Keratinocyte (primary cell): ENCODE data around the gene PTBP3. TPM values are rescaled to one million over a fixed set of nuclear protein-coding genes. Genes with fewer than 3 reads are reported as not detected.

Source experiments
- DNase-seq: peaks from one replicate; pipeline ENCODE4 v3.0.0-alpha.2; 2011; ENCODE audit warnings: low read depth, missing footprints, low spot score
- FAIRE-seq: peaks from 2 replicates; lab custom pipeline; 2011; peaks lifted over from hg19 to GRCh38; lab: Jason Lieb, UNC
- H2AFZ ChIP-seq: 2 replicates; pipeline ENCODE4 v1.6.0; 2012; ENCODE audit warnings: low read length, control low read depth, inconsistent platforms; ENCODE audit not compliant: control insufficient read depth
- H3K27ac ChIP-seq: 2 replicates; pipeline ENCODE4 v1.5.1; 2011; ENCODE audit warnings: low read length; ENCODE audit not compliant: control insufficient read depth, insufficient read depth
- H3K27me3 ChIP-seq: 3 replicates; pipeline ENCODE4 v1.6.0; 2011; ENCODE audit warnings: low read length; ENCODE audit not compliant: control insufficient read depth, insufficient read depth; ENCODE audit errors: extremely low read depth
- H3K36me3 ChIP-seq, 2 experiments: 2 replicates in 1 of 2; 3 replicates in 1 of 2; pipeline ENCODE4 v1.5.1; 2011; ENCODE audit warnings: low read length in 2 of 2, mild to moderate bottlenecking in 1 of 2; ENCODE audit not compliant: control insufficient read depth in 2 of 2, insufficient read depth in 2 of 2; ENCODE audit errors: extremely low read depth in 1 of 2
- H3K4me1 ChIP-seq: 3 replicates; pipeline ENCODE4 v1.5.1; 2011; ENCODE audit warnings: low read length; ENCODE audit not compliant: control insufficient read depth, insufficient read depth; ENCODE audit errors: extremely low read depth
- H3K4me2 ChIP-seq: 3 replicates; pipeline ENCODE4 v1.6.0; 2011; ENCODE audit warnings: low read depth, low read length; ENCODE audit not compliant: control insufficient read depth, insufficient read depth; ENCODE audit errors: extremely low read depth
- H3K4me3 ChIP-seq, 3 experiments: fragments of 200-600 bp in 1 of 3; sonication (generic) in 1 of 3; 2 replicates in 2 of 3; 3 replicates in 1 of 3; pipeline ENCODE4 v1.5.1; 2011 to 2016; ENCODE audit warnings: low read length in 3 of 3, mild to moderate bottlenecking in 3 of 3, control low read depth in 2 of 3, inconsistent platforms in 1 of 3, low read depth in 1 of 3, mixed read lengths in 1 of 3, mixed run types in 1 of 3, moderate library complexity in 1 of 3; ENCODE audit not compliant: control insufficient read depth in 2 of 3, insufficient read depth in 2 of 3; ENCODE audit errors: extremely low read depth in 1 of 3
- H3K79me2 ChIP-seq: 2 replicates; pipeline ENCODE4 v1.6.0; 2012; ENCODE audit warnings: low read length; ENCODE audit not compliant: control insufficient read depth, insufficient read depth
- H3K9ac ChIP-seq: 3 replicates; pipeline ENCODE4 v1.6.0; 2011; ENCODE audit warnings: low read length; ENCODE audit not compliant: control insufficient read depth, insufficient read depth; ENCODE audit errors: extremely low read depth
- H3K9me1 ChIP-seq: 3 replicates; pipeline ENCODE4 v1.6.0; 2011; ENCODE audit warnings: low read length; ENCODE audit not compliant: control insufficient read depth, insufficient read depth; ENCODE audit errors: extremely low read depth
- H3K9me3 ChIP-seq: 2 replicates; pipeline ENCODE4 v1.5.1; 2012; ENCODE audit warnings: low read depth, low read length; ENCODE audit not compliant: control insufficient read depth
- H4K20me1 ChIP-seq: 3 replicates; pipeline ENCODE4 v1.6.0; 2011; ENCODE audit warnings: low read length; ENCODE audit not compliant: control insufficient read depth, insufficient read depth; ENCODE audit errors: extremely low read depth
- CTCF ChIP-seq, 3 experiments: IDR thresholded peaks in 1 of 3; conservative IDR thresholded peaks in 1 of 3; optimal IDR thresholded peaks in 1 of 3; 2 replicates in 2 of 3; 3 replicates in 1 of 3; pipeline versions ENCODE3 to v1.5.1; 2011; ENCODE audit warnings: low read length in 3 of 3, mild to moderate bottlenecking in 3 of 3, moderate library complexity in 2 of 3, control low read depth in 1 of 3, inconsistent platforms in 1 of 3; ENCODE audit not compliant: insufficient read depth in 2 of 3; ENCODE audit errors: extremely low read depth in 1 of 3
- EZH2 ChIP-seq: IDR thresholded peaks from one replicate; pipeline ENCODE4 v1.6.1; 2012; ENCODE audit warnings: inconsistent platforms, mild to moderate bottlenecking, low read length, moderate library complexity
- dilution Hi-C: fragments of 300-500 bp; cut with MboI; formaldehyde crosslinking; loops from one replicate; pipeline ENCODE4 v1.7.0; 2020; ENCODE audit warnings: low sequenced_read_pairs; ENCODE audit not compliant: extremely low pct_ligation_motif_present
- polyA plus RNA-seq, 5 experiments: library from polyadenylated mRNA; depleted of rRNA in 3 of 5; stranded (reverse) in 3 of 5; stranded (forward) in 1 of 5; unstranded in 1 of 5; fragments of >200 nt; gene quantifications; 1 replicate in 1 of 5; 2 replicates in 3 of 5; 3 replicates in 1 of 5; pipeline versions ENCODE4 v1.2.1 to v1.2.3, GENCODE V29; 2011 to 2012; ENCODE audit warnings: missing spikeins in 2 of 5, low read depth in 1 of 5, low replicate concordance in 1 of 5

Gene PTBP3
- polyA plus RNA-seq, 1 donor (not counting 4 experiments of a cell fraction or from before 2014, with no cell fraction given): 51.0 TPM

GRCh38 chr9:112184221-112184620 lies 149.2 kb downstream of the PTBP3 start:
- no peaks in the 10 kb centered on the region for H3K36me3 ChIP-seq
- H3K27me3 ChIP-seq: no peaks in the 10 kb centered on the region
- no peaks in the 10 kb centered on the region for H3K79me2 ChIP-seq
- DNase-seq (no peak), FAIRE-seq (no peak)
- no peaks in the 10 kb centered on the region for H4K20me1 ChIP-seq
- H2AFZ ChIP-seq: no peak overlapping the region
- H3K9me1 ChIP-seq: no peaks in the 10 kb centered on the region
- dilution Hi-C loops: no loop called here
- no peak overlapping the region for H3K9ac ChIP-seq
- no peak overlapping the region for H3K4me3 ChIP-seq
- no peak overlapping the region for H3K4me2 ChIP-seq
- H3K9me3 ChIP-seq: no peaks in the 10 kb centered on the region
- TF ChIP-seq CTCF (optimal IDR thresholded peaks at IDR 0.05 in 1 of 3, IDR thresholded peaks at IDR 0.05 in 1 of 3, conservative IDR thresholded peaks at IDR 0.05 in 1 of 3; ENCODE audit: extremely low read depth in 1 of 3, insufficient read depth in 2 of 3, low read length in 3 of 3) (no peak), EZH2 (no peak)
- no peak overlapping the region for H3K27ac ChIP-seq
- H3K4me1 ChIP-seq: peaks cover 15% of the 10 kb centered on the region

- Histone ChIP-seq H3K4me1 (peaks cover 3% of the 10 kb centered on the region), H3K27me3 (no peaks in the 10 kb centered on the region), H3K9ac (no peak overlapping the region), H3K4me3 (no peak overlapping the region), H3K9me3 (no peaks in the 10 kb centered on the region), H4K20me1 (no peaks in the 10 kb centered on the region), H3K27ac (no peak overlapping the region), H3K79me2 (no peaks in the 10 kb centered on the region), H3K4me2 (no peak overlapping the region), H3K36me3 (no peaks in the 10 kb centered on the region), H3K9me1 (no peaks in the 10 kb centered on the region), H2AFZ (no peak overlapping the region)
- TF ChIP-seq EZH2 (no peak), CTCF (optimal IDR thresholded peaks at IDR 0.05 in 1 of 3, IDR thresholded peaks at IDR 0.05 in 1 of 3, conservative IDR thresholded peaks at IDR 0.05 in 1 of 3; ENCODE audit: extremely low read depth in 1 of 3, insufficient read depth in 2 of 3, low read length in 3 of 3) (no peak)
- DNase-seq (no peak), FAIRE-seq (no peak)
- dilution Hi-C loops: no loop called here
Observed at GRCh38 chr9:112180387-112180881, 153.0 kb downstream of the PTBP3 start.
